Measurements from ENCODE around the gene YBX1.
"Not testable (repeated sequence)": the region's sequence is repeated elsewhere in the genome, so short reads cannot be mapped to it uniquely, and the experiment has no call there.

YBX1 gene

DNA sequence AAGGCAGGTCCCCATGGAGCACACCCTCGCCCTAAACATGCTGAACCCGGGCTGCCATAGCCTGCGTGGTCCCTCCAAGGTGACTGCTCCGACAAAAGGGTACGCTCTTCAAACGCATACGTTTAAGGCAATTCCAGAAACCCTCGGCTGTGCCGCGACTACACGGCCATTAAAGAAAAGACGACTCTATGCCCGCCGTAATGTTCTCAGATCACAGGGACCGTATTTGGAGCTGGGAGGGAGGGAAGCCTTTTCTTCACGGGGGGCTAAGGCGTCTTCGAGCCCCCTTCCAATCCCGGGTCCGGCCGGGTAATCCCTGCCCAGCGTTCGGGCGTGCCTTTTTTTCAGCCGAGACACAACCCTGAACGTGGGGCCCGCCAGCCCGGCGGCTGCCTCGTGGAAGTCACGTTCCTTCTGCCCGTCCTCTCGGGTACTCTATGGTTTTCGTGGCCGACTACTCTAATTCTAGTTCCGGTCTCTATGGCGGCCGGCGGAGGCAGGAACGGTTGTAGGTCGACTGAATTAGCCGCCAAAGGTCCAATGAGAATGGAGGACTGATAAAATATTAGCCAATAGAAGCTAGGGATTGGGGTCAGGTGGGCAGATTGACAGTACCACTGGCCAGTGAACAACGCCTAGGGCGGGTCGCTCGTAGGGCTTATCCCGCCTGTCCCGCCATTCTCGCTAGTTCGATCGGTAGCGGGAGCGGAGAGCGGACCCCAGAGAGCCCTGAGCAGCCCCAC, at the start of gene YBX1:
TSS of gene YBX1 (plus strand) at position 678 of the 743 bp plus-strand sequence. CDS start 148 bp downstream, outside the sequence.
- peak; percentile 97 for FAIRE-seq

DNA sequence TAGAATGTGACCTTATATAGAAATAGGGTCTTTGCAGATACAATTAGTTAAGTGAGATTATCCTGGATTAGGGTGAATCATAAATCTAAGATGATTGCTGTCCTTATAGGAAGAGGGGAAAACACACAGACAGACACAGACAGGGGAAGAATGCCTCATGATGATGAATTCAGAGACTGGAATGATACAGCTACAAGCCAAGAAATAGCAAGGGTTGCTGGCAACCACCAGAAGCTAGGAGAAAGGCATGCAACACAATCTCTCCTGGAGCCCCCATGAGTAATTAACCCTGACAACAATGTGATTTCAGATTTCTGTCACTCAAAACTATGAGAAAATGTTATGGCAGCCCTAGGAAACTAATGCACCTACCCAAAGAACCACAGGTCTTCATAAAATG, 43.1 kb upstream of the YBX1 start:
- no peak for FAIRE-seq

DNA sequence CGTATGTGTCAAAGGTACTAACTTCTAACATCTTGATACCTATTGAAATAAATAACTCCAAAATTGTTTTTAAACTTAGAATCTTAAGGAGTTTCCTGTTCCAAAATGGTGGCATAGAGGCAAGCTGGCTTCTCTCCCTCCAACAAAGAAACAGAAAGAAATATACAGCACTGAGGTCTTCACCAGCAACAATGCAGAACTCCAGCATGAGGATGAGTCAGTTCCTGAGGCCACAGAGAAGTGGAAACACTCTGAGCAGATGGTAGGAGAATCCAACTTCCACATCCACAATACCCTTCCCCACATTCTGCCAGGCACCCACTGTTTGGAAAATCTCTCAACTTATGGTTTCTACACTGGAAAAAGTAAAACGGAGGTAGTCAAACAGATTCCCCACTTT, 36.2 kb upstream of the YBX1 start:
- no peak for FAIRE-seq

DNA sequence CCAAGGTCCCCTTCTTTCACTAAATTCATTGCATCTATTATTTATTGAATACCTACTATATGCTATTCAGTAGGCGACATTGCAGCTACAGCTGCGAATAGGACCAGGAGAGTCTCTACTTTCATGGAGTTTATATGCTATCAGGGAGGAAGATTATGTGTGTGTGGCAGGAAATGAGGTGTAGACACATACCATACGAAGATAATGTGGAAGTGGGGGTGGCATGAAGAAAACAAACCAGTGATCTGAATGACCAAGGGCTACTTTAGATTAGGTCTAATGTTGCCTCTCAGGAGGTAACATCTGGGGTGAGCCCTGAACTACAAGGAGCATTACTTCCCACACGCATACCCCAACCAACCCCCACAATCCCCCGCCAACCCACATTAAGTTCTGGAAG, 25.0 kb upstream of the YBX1 start:
- no peak for FAIRE-seq

DNA sequence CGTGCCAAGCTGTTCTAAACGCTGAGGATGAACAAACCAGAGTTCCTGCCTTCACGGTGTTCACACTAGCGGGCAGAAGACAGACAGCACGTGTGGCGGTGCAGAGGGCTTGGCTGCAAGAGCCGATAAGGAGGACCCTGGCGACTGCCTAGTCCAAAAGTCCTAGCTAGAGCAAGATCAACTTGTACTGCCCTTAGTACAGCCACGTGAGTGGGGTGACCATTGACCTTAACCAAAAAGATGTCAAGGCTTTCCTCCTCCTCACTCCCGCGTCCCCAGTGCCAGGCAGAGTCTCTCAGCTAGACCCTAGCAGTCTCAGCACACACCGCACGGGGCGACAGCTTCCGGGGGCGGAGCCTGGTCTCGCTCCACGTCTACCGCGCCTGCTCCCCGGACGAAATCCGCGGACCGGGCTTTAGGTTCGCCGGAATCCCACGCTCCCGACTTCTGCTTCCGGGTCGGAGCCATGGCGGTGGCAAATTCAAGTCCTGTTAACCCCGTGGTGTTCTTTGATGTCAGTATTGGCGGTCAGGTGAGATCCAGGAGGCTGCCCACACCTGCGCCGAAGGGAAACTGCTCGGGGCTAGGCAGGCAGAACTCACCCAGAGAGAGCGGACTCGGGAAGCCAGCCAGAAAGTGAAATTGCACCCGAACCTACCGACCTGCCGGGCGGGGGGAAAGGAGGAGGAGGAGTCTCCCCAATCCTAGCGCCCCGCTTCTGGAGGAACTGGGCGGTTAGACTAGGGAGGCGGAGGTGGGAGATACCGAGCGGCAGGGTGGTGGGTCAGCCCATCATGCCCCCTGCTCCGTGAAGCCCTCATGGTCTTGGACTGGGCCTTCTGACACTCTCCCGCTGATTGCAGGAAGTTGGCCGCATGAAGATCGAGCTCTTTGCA, 24.0 kb upstream of the YBX1 start, which contains the start of gene PPIH:
TSS of gene PPIH (plus strand) at position 443 of the 896 bp plus-strand sequence. CDS start at position 467, 24 bp downstream.
- FAIRE-seq: peak; percentile 84

DNA sequence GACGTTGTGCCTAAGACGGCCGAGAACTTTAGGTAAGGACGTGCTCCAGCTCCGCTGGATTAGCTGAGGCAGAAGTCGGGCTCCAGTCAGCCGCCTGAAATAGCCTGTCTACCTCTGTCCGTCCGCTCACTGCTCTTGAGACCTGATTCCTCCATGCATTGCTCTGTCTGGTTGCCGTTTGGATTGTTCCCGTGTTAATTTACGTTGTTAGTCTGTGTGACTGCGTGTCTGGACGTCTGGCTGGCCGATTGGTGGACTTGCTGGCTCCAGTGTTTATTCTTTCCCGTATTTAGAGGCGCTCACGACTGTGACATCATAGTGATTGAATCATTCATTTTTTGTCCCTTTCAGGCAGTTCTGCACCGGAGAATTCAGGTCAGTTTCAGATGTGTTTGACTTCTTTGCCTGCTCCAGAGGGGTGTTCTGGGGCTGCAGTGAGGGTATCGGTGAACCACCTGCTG, 23.3 kb upstream of the YBX1 start:
- no peak for FAIRE-seq

GRCh38 chr1:42660907-42661500, 21.2 kb upstream of the YBX1 start:
- FAIRE-seq: no peak

DNA sequence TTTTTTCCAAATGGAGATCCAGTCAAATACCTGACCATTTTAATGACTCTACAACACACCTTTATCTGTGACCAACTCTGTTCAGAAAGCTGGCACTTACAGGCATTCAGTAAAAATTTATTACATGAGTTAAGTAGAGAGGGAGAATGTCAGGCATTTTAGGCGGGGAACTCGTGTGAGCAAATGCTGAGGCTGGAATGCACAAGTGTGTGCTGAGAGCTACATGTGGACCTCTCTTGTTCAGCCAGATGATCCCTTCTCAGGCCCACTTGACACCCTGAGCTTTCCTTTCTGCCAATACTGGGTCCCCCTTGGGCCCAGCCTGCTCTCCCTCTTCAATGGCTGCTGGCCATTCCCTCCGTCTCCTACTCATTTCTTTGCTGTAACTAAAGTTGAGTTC, 12.3 kb upstream of the YBX1 start:
- FAIRE-seq: no peak

DNA sequence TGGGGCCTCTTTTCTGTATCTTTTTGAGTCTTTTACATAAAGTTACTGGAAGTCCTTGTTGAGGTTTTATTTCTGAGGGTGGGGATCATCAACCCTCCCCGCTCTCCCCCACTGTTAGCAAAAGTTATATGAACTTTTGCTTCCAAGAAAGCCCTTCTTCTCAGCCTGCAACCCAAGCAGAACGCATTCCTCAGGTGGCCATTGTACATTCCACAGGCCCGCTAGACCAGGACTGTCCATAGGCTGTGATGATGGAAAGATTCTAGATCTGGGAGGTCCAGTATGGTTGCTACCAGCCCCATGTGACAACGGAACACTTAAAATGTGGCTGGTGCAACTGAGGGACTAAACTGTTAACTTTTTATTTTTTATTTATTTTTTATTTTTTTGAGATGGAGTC, 11.8 kb upstream of the YBX1 start:
- FAIRE-seq: no peak

GRCh38 chr1:42674214-42674613, 8.0 kb upstream of the YBX1 start:
- no peak for FAIRE-seq

DNA sequence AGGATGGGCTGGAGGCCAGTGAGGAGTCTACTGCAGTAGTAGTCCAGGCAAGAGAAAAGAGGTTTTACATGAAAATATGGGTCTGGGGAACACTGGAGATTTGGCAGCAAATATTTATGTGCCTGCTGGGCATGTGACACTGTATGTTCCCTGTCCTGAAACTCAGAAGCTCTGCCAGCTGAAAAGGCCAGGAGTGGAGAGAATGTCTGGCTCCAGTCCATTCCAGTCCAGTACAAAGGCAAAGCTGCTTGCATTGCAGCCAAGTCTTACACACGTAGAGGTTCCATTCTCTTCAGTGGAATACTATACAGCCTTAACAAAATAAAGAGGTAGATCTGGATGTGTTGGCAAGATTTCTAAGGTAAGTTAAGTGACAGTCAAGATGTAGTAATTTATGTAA, 7.5 kb upstream of the YBX1 start:
- no peak for FAIRE-seq

DNA sequence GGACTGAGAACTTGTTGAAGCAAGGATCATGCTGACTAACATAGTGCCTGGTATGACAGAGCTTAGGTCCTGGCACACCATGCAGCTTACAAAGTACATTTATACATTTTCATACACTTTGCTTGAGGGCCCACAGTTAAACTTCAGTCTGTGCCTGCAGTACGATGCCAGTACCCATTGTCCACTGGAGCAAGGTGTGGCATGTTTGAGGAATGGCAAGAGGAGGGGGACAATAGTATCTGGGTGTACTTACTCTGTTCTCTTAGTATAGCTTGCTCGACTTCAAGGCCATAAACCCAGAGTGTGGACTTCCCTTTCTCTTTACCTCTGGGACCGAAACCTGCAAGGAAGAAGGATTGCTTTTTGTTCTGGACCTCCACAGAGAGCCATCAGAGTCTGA, 6.8 kb upstream of the YBX1 start:
- FAIRE-seq: no peak

DNA sequence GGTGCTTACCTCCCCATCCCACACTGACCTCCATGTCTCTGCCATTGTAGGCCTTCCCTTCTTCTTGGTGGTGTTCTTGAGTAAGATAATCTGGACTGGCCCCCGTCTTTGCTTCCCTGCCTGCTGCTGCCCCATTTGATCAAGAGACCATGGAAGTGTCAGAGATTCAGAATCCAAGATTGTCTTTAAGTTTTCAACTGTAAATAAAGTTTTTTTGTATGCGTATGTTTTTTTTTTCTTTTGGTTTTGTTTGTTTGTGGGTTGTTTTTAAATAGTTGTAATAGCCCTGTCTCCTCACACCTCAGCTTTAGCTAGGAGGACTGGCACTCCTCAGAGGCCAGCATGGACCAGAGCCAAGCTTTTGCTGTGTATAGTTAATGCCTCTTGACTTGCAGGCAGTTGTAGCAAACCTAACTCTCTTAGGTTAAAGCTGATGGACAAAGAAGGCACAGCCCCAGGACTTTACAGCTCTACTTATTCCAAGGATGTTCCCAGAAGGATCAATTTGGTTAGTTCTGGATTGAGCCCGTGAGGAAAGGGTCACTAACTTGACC, 5.6 kb upstream of the YBX1 start:
- FAIRE-seq: no peak

GRCh38 chr1:42679364-42679983, 2.7 kb upstream of the YBX1 start:
- no peak for FAIRE-seq

DNA sequence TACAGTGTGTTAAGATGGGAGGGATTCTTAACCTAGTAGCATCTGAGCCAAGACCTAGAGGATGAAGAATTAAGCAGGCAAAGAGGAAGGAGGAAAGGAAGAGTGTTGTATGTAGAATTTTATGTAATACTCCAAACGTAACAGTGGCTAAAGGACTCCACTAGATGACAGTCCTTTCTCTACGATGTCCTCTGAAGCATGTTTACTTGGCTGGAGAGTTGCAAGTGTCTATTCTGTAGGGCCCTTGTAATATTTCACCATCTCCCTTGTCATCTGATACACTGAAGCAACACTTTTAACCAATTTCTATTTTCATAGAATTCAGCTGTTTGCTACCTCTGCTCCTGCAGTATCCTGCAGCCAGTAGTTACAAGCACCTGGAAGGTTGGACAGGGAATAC, 2.2 kb upstream of the YBX1 start:
- FAIRE-seq: no peak

GRCh38 chr1:42680921-42681683, 1.1 kb upstream of the YBX1 start:
- FAIRE-seq: no peak

GRCh38 chr1:42682484-42682738, 193 bp downstream of the YBX1 start:
- FAIRE-seq: not testable (repeated sequence)

DNA sequence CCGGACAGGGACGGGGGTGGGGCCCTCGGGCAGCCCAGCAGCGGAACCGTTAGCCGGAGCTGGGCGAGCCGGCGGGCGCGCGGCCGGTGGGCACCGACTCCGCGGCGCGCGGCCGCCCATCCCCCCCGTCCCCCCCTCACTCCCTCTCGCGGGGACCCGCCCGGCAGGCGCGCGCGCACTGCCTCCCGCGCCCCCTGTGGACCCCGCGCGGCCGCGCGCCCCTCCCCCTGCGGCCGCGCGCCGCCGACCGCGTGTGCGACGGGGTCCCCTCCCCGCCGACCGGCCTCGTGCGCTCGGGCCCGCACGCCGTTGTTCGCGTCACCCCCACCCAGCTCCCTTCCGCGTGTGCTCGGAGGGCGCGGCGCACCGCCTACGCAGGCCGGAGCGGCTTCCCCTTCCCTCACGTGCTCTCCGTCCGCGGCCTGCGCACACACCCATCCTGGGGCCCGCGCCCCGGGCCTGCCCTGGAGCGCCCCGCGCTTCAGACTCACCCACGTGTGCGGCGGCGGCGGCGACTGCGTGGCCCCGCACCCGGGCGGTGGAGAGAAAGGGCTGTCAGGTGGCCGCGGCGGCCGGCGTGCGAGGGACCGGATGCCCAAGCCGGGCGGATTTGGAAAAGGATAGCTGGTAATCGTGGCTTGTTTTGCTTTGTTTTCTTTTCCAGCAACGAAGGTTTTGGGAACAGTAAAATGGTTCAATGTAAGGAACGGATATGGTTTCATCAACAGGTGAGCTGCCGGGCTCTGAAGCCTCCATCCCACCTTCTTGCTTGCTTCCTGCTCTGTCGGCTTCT, 717 bp downstream of the YBX1 start:
- no peak for FAIRE-seq

GRCh38 chr1:42684139-42684538, 1.9 kb downstream of the YBX1 start:
- FAIRE-seq: no peak

- no peak for FAIRE-seq
Observed at GRCh38 chr1:42686418-42686817, 4.2 kb downstream of the YBX1 start.

GRCh38 chr1:42689912-42690311, 7.7 kb downstream of the YBX1 start:
- FAIRE-seq: no peak

All from G401.6 (cell line).